WTC11 (cell line): Measurements from ENCODE around the gene CLEC18A. TPM values are rescaled to one million over a fixed set of nuclear protein-coding genes. Genes with fewer than 3 reads are reported as not detected.

Experiments
- ATAC-seq: fragments of 200-7000 bp; cut with Tn5 transposase; 2 replicates; pipeline ENCODE4 v1.10.0; 2021; ENCODE audit warnings: mild to moderate bottlenecking, moderate library complexity
- CTCF ChIA-PET: fragments of 300-600 bp; sonication (Branson Sonifier 250); formaldehyde crosslinking; loops from one replicate; lab custom pipeline; 2021; ENCODE audit warnings: antibody characterized with exemption; lab: Charles Lee
- POLR2A ChIA-PET: fragments of 350-600 bp; sonication (Branson Sonifier 250); formaldehyde crosslinking; loops from one replicate; lab custom pipeline; 2021; ENCODE audit warnings: antibody characterized with exemption; lab: Charles Lee
- DNase-seq: peaks from one replicate; pipeline ENCODE4 v3.0.0; 2021; ENCODE audit warnings: low spot score
- H3K27ac Mint-ChIP-seq: 2 replicates; pipeline ENCODE4 v1.8.0; 2021; ENCODE audit warnings: mixed read lengths
- H3K27me3 Mint-ChIP-seq: 2 replicates; pipeline ENCODE4 v1.8.0; 2021; ENCODE audit warnings: low read depth, mild to moderate bottlenecking, moderate library complexity, mixed read lengths
- H3K36me3 Mint-ChIP-seq: 2 replicates; pipeline ENCODE4 v1.8.0; 2021; ENCODE audit warnings: mixed read lengths
- H3K4me1 Mint-ChIP-seq: 2 replicates; pipeline ENCODE4 v1.8.0; 2022; ENCODE audit warnings: mixed read lengths
- H3K4me3 Mint-ChIP-seq: 2 replicates; pipeline ENCODE4 v1.8.0; 2021; ENCODE audit warnings: mild to moderate bottlenecking, moderate library complexity, mixed read lengths
- H3K9me3 Mint-ChIP-seq: 2 replicates; pipeline ENCODE4 v1.8.0; 2021; ENCODE audit warnings: mixed read lengths
- ESRRA ChIP-seq: sonication (generic); formaldehyde crosslinking; IDR thresholded peaks from 2 replicates; pipeline ENCODE4 v1.8.1; 2022; ENCODE audit warnings: mild to moderate bottlenecking, missing genetic modification reagents, borderline replicate concordance
- ETV6 ChIP-seq: sonication (generic); formaldehyde crosslinking; IDR thresholded peaks from 2 replicates; pipeline ENCODE4 v1.8.1; 2022; ENCODE audit warnings: mild to moderate bottlenecking, missing genetic modification reagents
- FOXK1 ChIP-seq: sonication (generic); formaldehyde crosslinking; IDR thresholded peaks from 2 replicates; pipeline ENCODE4 v1.8.0; 2022; ENCODE audit warnings: mild to moderate bottlenecking, moderate library complexity, missing genetic modification reagents
- GABPB1 ChIP-seq: sonication (generic); formaldehyde crosslinking; IDR thresholded peaks from 2 replicates; pipeline ENCODE4 v1.8.1; 2023; ENCODE audit warnings: mild to moderate bottlenecking, missing genetic modification reagents
- GTF2I ChIP-seq: fragments of 250-450 bp; sonication (Bioruptor Pico); conservative IDR thresholded peaks from 2 replicates; pipeline ENCODE4 v1.4.0; 2021; ENCODE audit warnings: mild to moderate bottlenecking
- HMGA2 ChIP-seq: fragments of 250-450 bp; sonication (Bioruptor Pico); IDR thresholded peaks from 2 replicates; pipeline ENCODE4 v1.4.0; 2021; ENCODE audit warnings: mild to moderate bottlenecking, moderate library complexity
- NFYB ChIP-seq: sonication (generic); formaldehyde crosslinking; conservative IDR thresholded peaks from 2 replicates; pipeline ENCODE4 v1.8.0; 2022; ENCODE audit warnings: low read depth, missing genetic modification reagents
- NR2C2 ChIP-seq: sonication (generic); formaldehyde crosslinking; IDR thresholded peaks from 2 replicates; pipeline ENCODE4 v1.8.0; 2022; ENCODE audit warnings: mild to moderate bottlenecking, missing genetic modification reagents
- OVOL2 ChIP-seq: fragments of 250-450 bp; sonication (Bioruptor Pico); IDR thresholded peaks from 2 replicates; pipeline ENCODE4 v1.9.0; 2021; ENCODE audit warnings: mild to moderate bottlenecking, borderline replicate concordance
- RELA ChIP-seq: sonication (generic); formaldehyde crosslinking; IDR thresholded peaks from 2 replicates; pipeline ENCODE4 v1.8.1; 2022; ENCODE audit warnings: missing genetic modification reagents, mild to moderate bottlenecking, borderline replicate concordance
- SP1 ChIP-seq: sonication (generic); formaldehyde crosslinking; conservative IDR thresholded peaks from 2 replicates; pipeline ENCODE4 v1.8.1; 2022; ENCODE audit warnings: missing genetic modification reagents
- ZNF121 ChIP-seq: sonication (generic); formaldehyde crosslinking; IDR thresholded peaks from 2 replicates; pipeline ENCODE4 v1.8.0; 2023; ENCODE audit warnings: missing genetic modification reagents
- total RNA-seq: library from RNA; stranded (reverse); gene quantifications from 3 replicates; pipeline ENCODE4 v1.2.3, GENCODE V29; 2021
- TF ChIP-seq, protein P1 (sequence below): fragments of 200-600 bp; IDR thresholded peaks from 2 replicates; pipeline ENCODE4 v1.8.0; 2022; ENCODE audit warnings: antibody characterized with exemption
- TF ChIP-seq, protein P2 (sequence below): sonication (generic); formaldehyde crosslinking; IDR thresholded peaks from 2 replicates; pipeline ENCODE4 v1.8.1; 2022; ENCODE audit warnings: low read depth, mild to moderate bottlenecking, moderate library complexity, missing genetic modification reagents, borderline replicate concordance
- TF ChIP-seq, protein P3 (sequence below): sonication (generic); formaldehyde crosslinking; conservative IDR thresholded peaks from 2 replicates; pipeline ENCODE4 v1.8.1; 2022; ENCODE audit warnings: mild to moderate bottlenecking, missing genetic modification reagents
- TF ChIP-seq, protein P4 (sequence below): sonication (generic); formaldehyde crosslinking; IDR thresholded peaks from 2 replicates; pipeline ENCODE4 v1.8.1; 2023; ENCODE audit warnings: mild to moderate bottlenecking, missing genetic modification reagents, moderate library complexity
- TF ChIP-seq, protein P5 (sequence below): fragments of 250-450 bp; sonication (Bioruptor Pico); IDR thresholded peaks from 2 replicates; pipeline ENCODE4 v1.9.0; 2021; ENCODE audit warnings: moderate library complexity, mild to moderate bottlenecking, inconsistent platforms, borderline replicate concordance
- TF ChIP-seq, protein P6 (sequence below): sonication (generic); formaldehyde crosslinking; IDR thresholded peaks from 2 replicates; pipeline ENCODE4 v1.8.1; 2023; ENCODE audit warnings: mild to moderate bottlenecking, missing genetic modification reagents, moderate library complexity
- TF ChIP-seq, protein P7 (sequence below): fragments of 250-450 bp; sonication (Bioruptor Pico); IDR thresholded peaks from 2 replicates; pipeline ENCODE4 v1.9.0; 2021; ENCODE audit warnings: mild to moderate bottlenecking, borderline replicate concordance
- TF ChIP-seq, protein P8 (sequence below): fragments of 250-450 bp; sonication (Bioruptor Pico); IDR thresholded peaks from 2 replicates; pipeline ENCODE4 v1.9.0; 2021; ENCODE audit warnings: mild to moderate bottlenecking

The CLEC18A gene
- total RNA-seq, 1 experiment from 2014 or later, result 0.26 TPM

DNA sequence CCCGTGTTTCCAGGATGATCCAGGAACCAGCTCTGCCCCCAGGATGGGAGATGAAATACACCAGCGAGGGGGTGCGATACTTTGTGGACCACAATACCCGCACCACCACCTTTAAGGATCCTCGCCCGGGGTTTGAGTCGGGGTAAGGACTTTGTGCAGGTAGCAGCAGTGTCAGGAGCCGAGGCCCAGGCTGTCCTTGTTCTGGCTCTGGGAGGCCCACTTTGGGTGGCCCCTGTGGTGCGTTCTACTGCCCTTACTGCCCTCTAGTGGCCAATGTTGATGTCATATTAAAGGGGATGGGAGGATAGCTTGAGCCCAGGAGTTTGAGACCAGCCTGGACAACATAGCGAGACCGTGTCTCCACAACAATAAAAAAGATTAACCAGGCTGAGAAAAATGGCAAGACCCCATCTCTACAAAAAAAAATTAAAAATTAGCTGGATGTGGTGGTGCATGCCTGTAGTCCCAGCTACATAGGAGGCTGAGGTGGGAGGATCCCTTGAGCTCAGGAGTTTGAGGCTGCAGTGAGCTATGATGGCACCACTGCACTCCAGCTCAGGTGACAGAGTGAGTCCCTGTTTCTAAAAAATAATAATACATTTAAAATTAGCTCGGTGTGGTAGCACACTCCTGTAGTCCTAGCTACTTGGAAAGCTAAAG is 20.9 kb upstream of the CLEC18A start:
- peak; percentile 71 for DNase-seq
- Mint-ChIP-seq H3K27ac (no peak overlapping the region), H3K9me3 (no peaks in the 10 kb centered on the region), H3K27me3 (no peaks in the 10 kb centered on the region), H3K4me1 (peaks cover 26% of the 10 kb centered on the region)
- POLR2A ChIA-PET, result interaction anchor here (0.5 kb wide), 1 partner anchor 663 kb away, joined by 3 read pairs; no protein-coding TSS in a partner anchor
- CTCF ChIA-PET, result interaction anchor here (0.6 to 2.7 kb wide), 45 partner anchors 9 to 533 kb away, joined by 3 to 68 read pairs (median 5); partner anchors contain the start of genes NOB1 and NQO1
- TF ChIP-seq OVOL2 (CRISPR knock-in tag) (no peak), ZNF121 (CRISPR knock-in tag) (peak; percentile 88)
- TF ChIP-seq, protein P1, sequence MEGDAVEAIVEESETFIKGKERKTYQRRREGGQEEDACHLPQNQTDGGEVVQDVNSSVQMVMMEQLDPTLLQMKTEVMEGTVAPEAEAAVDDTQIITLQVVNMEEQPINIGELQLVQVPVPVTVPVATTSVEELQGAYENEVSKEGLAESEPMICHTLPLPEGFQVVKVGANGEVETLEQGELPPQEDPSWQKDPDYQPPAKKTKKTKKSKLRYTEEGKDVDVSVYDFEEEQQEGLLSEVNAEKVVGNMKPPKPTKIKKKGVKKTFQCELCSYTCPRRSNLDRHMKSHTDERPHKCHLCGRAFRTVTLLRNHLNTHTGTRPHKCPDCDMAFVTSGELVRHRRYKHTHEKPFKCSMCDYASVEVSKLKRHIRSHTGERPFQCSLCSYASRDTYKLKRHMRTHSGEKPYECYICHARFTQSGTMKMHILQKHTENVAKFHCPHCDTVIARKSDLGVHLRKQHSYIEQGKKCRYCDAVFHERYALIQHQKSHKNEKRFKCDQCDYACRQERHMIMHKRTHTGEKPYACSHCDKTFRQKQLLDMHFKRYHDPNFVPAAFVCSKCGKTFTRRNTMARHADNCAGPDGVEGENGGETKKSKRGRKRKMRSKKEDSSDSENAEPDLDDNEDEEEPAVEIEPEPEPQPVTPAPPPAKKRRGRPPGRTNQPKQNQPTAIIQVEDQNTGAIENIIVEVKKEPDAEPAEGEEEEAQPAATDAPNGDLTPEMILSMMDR, result peak; percentile 78
- TF ChIP-seq, all 79 proteins: peak for 2
- Mint-ChIP-seq H3K36me3 (peaks cover 8% of the 10 kb centered on the region; the same call in 1 of the 2 replicates), H3K4me3 (no peak overlapping the region)
- ATAC-seq, result peak; percentile 82

DNA sequence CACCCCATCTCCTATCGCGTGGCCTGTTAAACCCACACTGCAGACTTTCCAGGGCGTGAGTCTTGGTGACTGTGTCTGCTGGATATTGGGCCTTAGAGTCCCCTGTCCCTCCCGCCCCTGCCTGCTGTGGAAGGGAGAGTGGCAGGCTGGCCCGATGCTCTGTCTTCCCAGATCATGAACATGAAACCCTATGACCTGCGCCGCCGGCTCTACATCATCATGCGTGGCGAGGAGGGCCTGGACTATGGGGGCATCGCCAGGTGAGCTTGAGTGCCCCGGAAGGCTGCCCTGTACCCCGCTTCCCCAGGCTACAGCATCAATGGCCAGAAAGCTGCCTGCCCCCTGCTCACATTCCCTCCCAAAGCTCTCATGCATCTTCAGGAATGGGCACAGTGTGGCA is 19.5 kb upstream of the CLEC18A start:
- Mint-ChIP-seq H3K4me1 (peaks cover 18% of the 10 kb centered on the region), H3K36me3 (peaks cover 13% of the 10 kb centered on the region), H3K27ac (no peak overlapping the region), H3K4me3 (no peak overlapping the region), H3K27me3 (no peaks in the 10 kb centered on the region)
- ChIA-PET CTCF (interaction anchor here (2.2 kb wide), 1 partner anchor 8 kb away, joined by 18 read pairs; no protein-coding TSS in a partner anchor), POLR2A (no interaction called here)
- DNase-seq (no peak), ATAC-seq (no peak)
- TF ChIP-seq, protein P2, sequence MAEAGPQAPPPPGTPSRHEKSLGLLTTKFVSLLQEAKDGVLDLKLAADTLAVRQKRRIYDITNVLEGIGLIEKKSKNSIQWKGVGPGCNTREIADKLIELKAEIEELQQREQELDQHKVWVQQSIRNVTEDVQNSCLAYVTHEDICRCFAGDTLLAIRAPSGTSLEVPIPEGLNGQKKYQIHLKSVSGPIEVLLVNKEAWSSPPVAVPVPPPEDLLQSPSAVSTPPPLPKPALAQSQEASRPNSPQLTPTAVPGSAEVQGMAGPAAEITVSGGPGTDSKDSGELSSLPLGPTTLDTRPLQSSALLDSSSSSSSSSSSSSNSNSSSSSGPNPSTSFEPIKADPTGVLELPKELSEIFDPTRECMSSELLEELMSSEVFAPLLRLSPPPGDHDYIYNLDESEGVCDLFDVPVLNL, result no peak
- TF ChIP-seq, protein P3, sequence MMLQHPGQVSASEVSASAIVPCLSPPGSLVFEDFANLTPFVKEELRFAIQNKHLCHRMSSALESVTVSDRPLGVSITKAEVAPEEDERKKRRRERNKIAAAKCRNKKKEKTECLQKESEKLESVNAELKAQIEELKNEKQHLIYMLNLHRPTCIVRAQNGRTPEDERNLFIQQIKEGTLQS (CRISPR knock-in tag), result no peak
- TF ChIP-seq SP1 (no peak), ZNF121 (CRISPR knock-in tag) (no peak), ESRRA (CRISPR knock-in tag) (no peak), GTF2I (CRISPR knock-in tag) (no peak), HMGA2 (CRISPR knock-in tag) (no peak), ETV6 (no peak)
- TF ChIP-seq, protein P4, sequence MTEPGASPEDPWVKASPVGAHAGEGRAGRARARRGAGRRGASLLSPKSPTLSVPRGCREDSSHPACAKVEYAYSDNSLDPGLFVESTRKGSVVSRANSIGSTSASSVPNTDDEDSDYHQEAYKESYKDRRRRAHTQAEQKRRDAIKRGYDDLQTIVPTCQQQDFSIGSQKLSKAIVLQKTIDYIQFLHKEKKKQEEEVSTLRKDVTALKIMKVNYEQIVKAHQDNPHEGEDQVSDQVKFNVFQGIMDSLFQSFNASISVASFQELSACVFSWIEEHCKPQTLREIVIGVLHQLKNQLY (CRISPR knock-in tag), result no peak
- TF ChIP-seq, protein P5, sequence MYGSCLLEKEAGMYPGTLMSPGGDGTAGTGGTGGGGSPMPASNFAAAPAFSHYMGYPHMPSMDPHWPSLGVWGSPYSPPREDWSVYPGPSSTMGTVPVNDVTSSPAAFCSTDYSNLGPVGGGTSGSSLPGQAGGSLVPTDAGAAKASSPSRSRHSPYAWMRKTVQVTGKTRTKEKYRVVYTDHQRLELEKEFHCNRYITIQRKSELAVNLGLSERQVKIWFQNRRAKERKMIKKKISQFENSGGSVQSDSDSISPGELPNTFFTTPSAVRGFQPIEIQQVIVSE (CRISPR knock-in tag), result no peak
- TF ChIP-seq, protein P6, sequence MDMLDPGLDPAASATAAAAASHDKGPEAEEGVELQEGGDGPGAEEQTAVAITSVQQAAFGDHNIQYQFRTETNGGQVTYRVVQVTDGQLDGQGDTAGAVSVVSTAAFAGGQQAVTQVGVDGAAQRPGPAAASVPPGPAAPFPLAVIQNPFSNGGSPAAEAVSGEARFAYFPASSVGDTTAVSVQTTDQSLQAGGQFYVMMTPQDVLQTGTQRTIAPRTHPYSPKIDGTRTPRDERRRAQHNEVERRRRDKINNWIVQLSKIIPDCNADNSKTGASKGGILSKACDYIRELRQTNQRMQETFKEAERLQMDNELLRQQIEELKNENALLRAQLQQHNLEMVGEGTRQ (CRISPR knock-in tag), result no peak
- TF ChIP-seq, all 79 proteins: peak for 0
- H3K9me3 Mint-ChIP-seq, result no peaks in the 10 kb centered on the region

DNA sequence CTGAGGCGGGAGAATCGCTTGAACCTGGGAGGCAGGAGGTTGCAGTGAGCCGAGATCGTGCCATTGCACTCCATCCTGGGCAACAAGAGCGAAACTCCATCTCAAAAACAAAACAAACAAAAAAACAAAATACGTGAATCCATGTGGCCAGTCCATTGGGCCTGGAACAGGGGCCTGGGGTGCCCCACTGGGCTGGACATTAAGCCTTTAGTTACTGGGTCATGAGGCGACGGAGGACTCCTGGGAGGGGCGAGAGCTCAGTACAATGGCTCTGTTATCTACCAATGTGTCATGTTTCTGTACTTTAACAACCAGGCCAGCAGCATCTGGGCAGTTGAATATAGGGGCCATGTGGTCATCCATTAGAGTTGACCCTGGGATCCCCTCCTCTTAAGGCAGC is 18.9 kb upstream of the CLEC18A start:
- Mint-ChIP-seq H3K9me3 (no peaks in the 10 kb centered on the region), H3K27ac (no peak overlapping the region), H3K27me3 (no peaks in the 10 kb centered on the region), H3K4me1 (peaks cover 13% of the 10 kb centered on the region), H3K4me3 (no peak overlapping the region), H3K36me3 (peaks cover 19% of the 10 kb centered on the region)
- ATAC-seq (no peak), DNase-seq (no peak)
- ChIA-PET CTCF (no interaction called here), POLR2A (no interaction called here)
- TF ChIP-seq, protein P7, sequence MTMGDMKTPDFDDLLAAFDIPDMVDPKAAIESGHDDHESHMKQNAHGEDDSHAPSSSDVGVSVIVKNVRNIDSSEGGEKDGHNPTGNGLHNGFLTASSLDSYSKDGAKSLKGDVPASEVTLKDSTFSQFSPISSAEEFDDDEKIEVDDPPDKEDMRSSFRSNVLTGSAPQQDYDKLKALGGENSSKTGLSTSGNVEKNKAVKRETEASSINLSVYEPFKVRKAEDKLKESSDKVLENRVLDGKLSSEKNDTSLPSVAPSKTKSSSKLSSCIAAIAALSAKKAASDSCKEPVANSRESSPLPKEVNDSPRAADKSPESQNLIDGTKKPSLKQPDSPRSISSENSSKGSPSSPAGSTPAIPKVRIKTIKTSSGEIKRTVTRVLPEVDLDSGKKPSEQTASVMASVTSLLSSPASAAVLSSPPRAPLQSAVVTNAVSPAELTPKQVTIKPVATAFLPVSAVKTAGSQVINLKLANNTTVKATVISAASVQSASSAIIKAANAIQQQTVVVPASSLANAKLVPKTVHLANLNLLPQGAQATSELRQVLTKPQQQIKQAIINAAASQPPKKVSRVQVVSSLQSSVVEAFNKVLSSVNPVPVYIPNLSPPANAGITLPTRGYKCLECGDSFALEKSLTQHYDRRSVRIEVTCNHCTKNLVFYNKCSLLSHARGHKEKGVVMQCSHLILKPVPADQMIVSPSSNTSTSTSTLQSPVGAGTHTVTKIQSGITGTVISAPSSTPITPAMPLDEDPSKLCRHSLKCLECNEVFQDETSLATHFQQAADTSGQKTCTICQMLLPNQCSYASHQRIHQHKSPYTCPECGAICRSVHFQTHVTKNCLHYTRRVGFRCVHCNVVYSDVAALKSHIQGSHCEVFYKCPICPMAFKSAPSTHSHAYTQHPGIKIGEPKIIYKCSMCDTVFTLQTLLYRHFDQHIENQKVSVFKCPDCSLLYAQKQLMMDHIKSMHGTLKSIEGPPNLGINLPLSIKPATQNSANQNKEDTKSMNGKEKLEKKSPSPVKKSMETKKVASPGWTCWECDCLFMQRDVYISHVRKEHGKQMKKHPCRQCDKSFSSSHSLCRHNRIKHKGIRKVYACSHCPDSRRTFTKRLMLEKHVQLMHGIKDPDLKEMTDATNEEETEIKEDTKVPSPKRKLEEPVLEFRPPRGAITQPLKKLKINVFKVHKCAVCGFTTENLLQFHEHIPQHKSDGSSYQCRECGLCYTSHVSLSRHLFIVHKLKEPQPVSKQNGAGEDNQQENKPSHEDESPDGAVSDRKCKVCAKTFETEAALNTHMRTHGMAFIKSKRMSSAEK (CRISPR knock-in tag), result no peak
- TF ChIP-seq RELA (CRISPR knock-in tag) (no peak), NFYB (CRISPR knock-in tag) (no peak), FOXK1 (CRISPR knock-in tag) (no peak), GABPB1 (CRISPR knock-in tag) (no peak), NR2C2 (no peak)
- TF ChIP-seq, protein P8, sequence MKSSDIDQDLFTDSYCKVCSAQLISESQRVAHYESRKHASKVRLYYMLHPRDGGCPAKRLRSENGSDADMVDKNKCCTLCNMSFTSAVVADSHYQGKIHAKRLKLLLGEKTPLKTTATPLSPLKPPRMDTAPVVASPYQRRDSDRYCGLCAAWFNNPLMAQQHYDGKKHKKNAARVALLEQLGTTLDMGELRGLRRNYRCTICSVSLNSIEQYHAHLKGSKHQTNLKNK (CRISPR knock-in tag), result no peak
